NCI-H1436 treated with DMSO at 0.1 percent for 48 hours (cell line): ENCODE results near the gene ZNF574.
A peak's percentile ranks its signal among the peaks of the same experiment; 100 is the strongest.

Experiments used
- DNase-seq: peaks from one replicate; lab custom pipeline; 2025; lab: John Stamatoyannopoulos, UW

Gene ZNF574

GRCh38 chr19:42102877-42103276 lies 26.9 kb downstream of the ZNF574 start:
- no peak for DNase-seq

- DNase-seq, result no peak
These were observed 29.4 kb downstream of the ZNF574 start for GRCh38 chr19:42105368-42105767.

- peak; percentile 48 for DNase-seq
These were observed 32.8 kb downstream of the ZNF574 start for GRCh38 chr19:42108527-42109389.

- DNase-seq, result no peak
These were observed 33.9 kb downstream of the ZNF574 start for GRCh38 chr19:42109896-42110295.

- DNase-seq, result no peak
These were observed 34.7 kb downstream of the ZNF574 start for GRCh38 chr19:42110658-42111057.

GRCh38 chr19:42111384-42111783 lies 35.4 kb downstream of the ZNF574 start:
- DNase-seq, result no peak

GRCh38 chr19:42111811-42112210 lies 35.8 kb downstream of the ZNF574 start:
- DNase-seq, result no peak

GRCh38 chr19:42113641-42114348 lies 37.8 kb downstream of the ZNF574 start:
- peak; percentile 80 for DNase-seq

- peak; percentile 54 for DNase-seq
These were observed 38.4 kb downstream of the ZNF574 start for GRCh38 chr19:42114412-42114811.

GRCh38 chr19:42115219-42115618 lies 39.3 kb downstream of the ZNF574 start:
- DNase-seq, result no peak

GRCh38 chr19:42115705-42116104 lies 39.7 kb downstream of the ZNF574 start:
- no peak for DNase-seq

- DNase-seq, result no peak
These were observed 40.5 kb downstream of the ZNF574 start for GRCh38 chr19:42116308-42117075.

- DNase-seq, result no peak
These were observed 41.1 kb downstream of the ZNF574 start for GRCh38 chr19:42117076-42117475.

- peak; percentile 71 for DNase-seq
These were observed 44.5 kb downstream of the ZNF574 start for GRCh38 chr19:42120276-42120980.

GRCh38 chr19:42121036-42121621 lies 45.2 kb downstream of the ZNF574 start:
- DNase-seq, result no peak

- DNase-seq, result no peak
These were observed 45.7 kb downstream of the ZNF574 start for GRCh38 chr19:42121656-42122069.

- DNase-seq, result no peak
These were observed 47.0 kb downstream of the ZNF574 start for GRCh38 chr19:42122691-42123607.

- no peak for DNase-seq
These were observed 47.8 kb downstream of the ZNF574 start for GRCh38 chr19:42123765-42124164.

GRCh38 chr19:42124386-42124901 lies 48.5 kb downstream of the ZNF574 start:
- DNase-seq, result no peak

GRCh38 chr19:42125536-42125935 lies 49.6 kb downstream of the ZNF574 start:
- DNase-seq, result no peak
